Activated CD4-positive, alpha-beta T cell treated with anti-CD3 and anti-CD28 coated beads, Interleukin-2, amount 10 ng/mL, durations not matched to agents 7 days and 5 days (primary cell): ENCODE results near the gene SNX8. TPM values are rescaled to one million over a fixed set of nuclear protein-coding genes. Genes with fewer than 3 reads are reported as not detected.

Source experiments
- CTCF ChIA-PET: fragments of 350-600 bp; sonication (Branson Sonifier 250); formaldehyde crosslinking; loops from one replicate; lab custom pipeline; 2021; ENCODE audit warnings: antibody characterized with exemption; lab: Charles Lee
- POLR2A ChIA-PET: fragments of 350-600 bp; sonication (Branson Sonifier 250); formaldehyde crosslinking; loops from one replicate; lab custom pipeline; 2021; ENCODE audit warnings: antibody characterized with exemption; lab: Charles Lee
- DNase-seq: peaks from one replicate; pipeline ENCODE4 v3.0.0-alpha.2; 2020
- H3K27ac Mint-ChIP-seq: one replicate; pipeline ENCODE4 v1.8.0; 2021; ENCODE audit warnings: mild to moderate bottlenecking, moderate library complexity, mixed read lengths
- H3K27me3 Mint-ChIP-seq: one replicate; pipeline ENCODE4 v1.8.0; 2021; ENCODE audit warnings: mixed read lengths
- H3K36me3 Mint-ChIP-seq: one replicate; pipeline ENCODE4 v1.8.0; 2021; ENCODE audit warnings: low read depth, mixed read lengths
- H3K4me1 Mint-ChIP-seq: one replicate; pipeline ENCODE4 v1.8.0; 2021; ENCODE audit warnings: mixed read lengths
- H3K4me3 Mint-ChIP-seq: one replicate; pipeline ENCODE4 v1.8.0; 2021; ENCODE audit warnings: mild to moderate bottlenecking, moderate library complexity, mixed read lengths
- H3K9me3 Mint-ChIP-seq: one replicate; pipeline ENCODE4 v1.8.0; 2021; ENCODE audit warnings: mixed read lengths
- total RNA-seq, 2 experiments: library from RNA; stranded (reverse); gene quantifications; one replicate each; pipeline ENCODE4 v1.2.3, GENCODE V29; 2021

The SNX8 gene
- total RNA-seq, 2 experiments from 2014 or later, result 27.2 to 28.0 TPM

- ChIA-PET CTCF (no interaction called here), POLR2A (no interaction called here)
- no peak overlapping the region for H3K27ac Mint-ChIP-seq
- peaks cover 14% of the 10 kb centered on the region for H3K36me3 Mint-ChIP-seq
- no peak for DNase-seq
- H3K27me3 Mint-ChIP-seq, result no peaks in the 10 kb centered on the region
- H3K4me3 Mint-ChIP-seq, result no peak overlapping the region
- peaks cover 16% of the 10 kb centered on the region for H3K4me1 Mint-ChIP-seq
- no peaks in the 10 kb centered on the region for H3K9me3 Mint-ChIP-seq
Observed at GRCh38 chr7:2217716-2218443, 96.4 kb downstream of the SNX8 start.

GRCh38 chr7:2217206-2217605, 97.0 kb downstream of the SNX8 start:
- Mint-ChIP-seq H3K27ac (no peak overlapping the region), H3K36me3 (peaks cover 20% of the 10 kb centered on the region), H3K9me3 (no peaks in the 10 kb centered on the region), H3K4me3 (no peak overlapping the region), H3K27me3 (no peaks in the 10 kb centered on the region), H3K4me1 (peaks cover 16% of the 10 kb centered on the region)
- ChIA-PET CTCF (no interaction called here), POLR2A (no interaction called here)
- no peak for DNase-seq

GRCh38 chr7:2215851-2216250, 98.4 kb downstream of the SNX8 start:
- H3K9me3 Mint-ChIP-seq, result no peaks in the 10 kb centered on the region
- peaks cover 16% of the 10 kb centered on the region for H3K4me1 Mint-ChIP-seq
- H3K4me3 Mint-ChIP-seq, result no peak overlapping the region

GRCh38 chr7:2214636-2215035, 99.6 kb downstream of the SNX8 start:
- ChIA-PET POLR2A (no interaction called here), CTCF (interaction anchor here (0.5 to 1.1 kb wide), 3 partner anchors 45 to 636 kb away, joined by 3 to 4 read pairs (median 4); no protein-coding TSS in a partner anchor)
- H3K9me3 Mint-ChIP-seq, result no peaks in the 10 kb centered on the region
- peaks cover 16% of the 10 kb centered on the region for H3K4me1 Mint-ChIP-seq
- no peaks in the 10 kb centered on the region for H3K27me3 Mint-ChIP-seq
- H3K36me3 Mint-ChIP-seq, result peaks cover 28% of the 10 kb centered on the region
- H3K27ac Mint-ChIP-seq, result peak overlapping the region; percentile 80
- peak; percentile 24 for DNase-seq
- H3K4me3 Mint-ChIP-seq, result no peak overlapping the region

More at GRCh38 chr7:2215851-2216250, 98.4 kb downstream of the SNX8 start:
- POLR2A ChIA-PET, result no interaction called here
- DNase-seq, result no peak
- Mint-ChIP-seq H3K27me3 (no peaks in the 10 kb centered on the region), H3K27ac (peak overlapping the region; percentile 10), H3K36me3 (peaks cover 27% of the 10 kb centered on the region)
- CTCF ChIA-PET, result no interaction called here

DNA sequence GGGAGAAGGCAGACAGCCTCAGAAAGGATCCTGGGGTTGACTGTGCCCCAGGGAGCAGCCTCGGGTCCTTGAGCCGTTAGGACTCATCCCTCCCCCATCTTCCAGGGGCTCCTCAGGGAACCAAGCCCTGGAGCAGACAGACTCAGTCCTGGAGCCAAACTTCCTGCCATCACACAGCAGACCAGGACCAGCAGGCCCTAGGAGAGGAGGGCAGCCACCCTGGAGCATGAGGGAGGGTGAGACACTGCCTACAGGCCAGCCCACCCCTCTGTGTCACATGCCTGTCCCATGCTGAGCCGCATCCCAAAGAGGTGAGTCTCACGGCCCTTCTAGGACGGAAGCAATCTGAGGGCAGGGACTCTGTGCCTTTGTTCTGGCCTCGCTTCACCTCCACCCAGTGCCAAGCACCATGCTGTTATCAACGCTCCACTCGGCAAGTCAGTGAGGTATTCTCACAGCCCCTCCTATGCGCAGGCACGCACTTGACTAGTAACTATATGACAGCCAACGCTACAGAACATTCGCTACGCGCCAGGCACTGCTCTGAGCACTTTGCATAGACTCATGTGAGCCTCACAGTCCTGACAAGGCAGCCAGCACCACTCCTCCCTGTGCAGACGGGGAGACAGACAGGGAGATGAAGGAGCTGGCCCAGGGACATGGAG, 100.6 kb downstream of the SNX8 start:
- Mint-ChIP-seq H3K4me1 (peaks cover 16% of the 10 kb centered on the region), H3K27me3 (no peaks in the 10 kb centered on the region), H3K4me3 (no peak overlapping the region), H3K27ac (peak overlapping the region; percentile 76), H3K9me3 (no peaks in the 10 kb centered on the region), H3K36me3 (peaks cover 32% of the 10 kb centered on the region)
- DNase-seq, result no peak
- ChIA-PET CTCF (no interaction called here), POLR2A (no interaction called here)

DNA sequence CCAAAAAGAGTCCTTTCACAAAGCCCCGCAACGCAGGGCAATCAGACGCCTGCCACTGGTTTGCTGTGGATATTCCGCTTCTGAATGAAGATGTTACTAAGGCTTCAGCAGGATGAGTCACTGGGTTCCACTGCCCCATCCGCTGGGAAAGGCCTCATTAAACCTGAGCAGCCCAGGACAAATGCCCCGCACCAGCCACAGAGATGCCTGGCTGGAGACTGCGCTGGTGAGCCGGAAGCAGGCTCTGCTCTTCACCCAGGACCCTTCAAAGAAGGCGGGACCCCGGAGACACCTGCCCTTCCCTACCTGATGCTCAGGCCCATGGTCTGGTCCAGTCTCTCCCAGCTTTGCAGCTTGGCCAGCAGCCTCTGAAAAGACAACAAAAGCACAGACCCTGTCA, 101.3 kb downstream of the SNX8 start:
- no peak for DNase-seq
- H3K9me3 Mint-ChIP-seq, result no peaks in the 10 kb centered on the region
- no peak overlapping the region for H3K27ac Mint-ChIP-seq
- H3K4me1 Mint-ChIP-seq, result peaks cover 16% of the 10 kb centered on the region
- H3K27me3 Mint-ChIP-seq, result no peaks in the 10 kb centered on the region
- H3K4me3 Mint-ChIP-seq, result no peak overlapping the region
- ChIA-PET CTCF (no interaction called here), POLR2A (no interaction called here)
- H3K36me3 Mint-ChIP-seq, result peaks cover 37% of the 10 kb centered on the region

DNA sequence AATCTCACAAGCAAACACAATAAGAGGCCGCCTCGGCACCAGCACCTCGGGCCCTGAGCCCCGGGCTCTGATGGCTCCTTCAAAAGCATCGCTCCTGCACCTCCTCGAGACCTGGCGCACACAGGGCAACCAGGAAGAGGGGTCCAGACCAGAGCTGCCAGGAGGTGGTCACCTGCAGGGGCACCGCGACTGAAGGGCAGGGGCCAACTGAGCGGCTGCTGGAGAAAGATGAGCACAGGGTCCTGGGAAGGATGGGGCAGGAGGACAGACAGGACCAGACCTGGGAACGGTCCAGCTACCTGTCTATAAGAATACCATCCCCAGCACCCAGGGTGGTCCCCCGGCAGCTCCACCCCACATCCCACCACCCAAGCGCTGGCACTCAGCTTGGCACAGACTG, 102.3 kb downstream of the SNX8 start:
- ChIA-PET POLR2A (no interaction called here), CTCF (interaction anchor here (0.6 to 1.2 kb wide), 2 partner anchors 12 to 14 kb away, joined by 3 read pairs; no protein-coding TSS in a partner anchor)
- peaks cover 16% of the 10 kb centered on the region for H3K4me1 Mint-ChIP-seq
- H3K9me3 Mint-ChIP-seq, result no peaks in the 10 kb centered on the region
- peaks cover 37% of the 10 kb centered on the region for H3K36me3 Mint-ChIP-seq
- no peak for DNase-seq
- H3K27ac Mint-ChIP-seq, result no peak overlapping the region
- no peak overlapping the region for H3K4me3 Mint-ChIP-seq
- H3K27me3 Mint-ChIP-seq, result no peaks in the 10 kb centered on the region

DNA sequence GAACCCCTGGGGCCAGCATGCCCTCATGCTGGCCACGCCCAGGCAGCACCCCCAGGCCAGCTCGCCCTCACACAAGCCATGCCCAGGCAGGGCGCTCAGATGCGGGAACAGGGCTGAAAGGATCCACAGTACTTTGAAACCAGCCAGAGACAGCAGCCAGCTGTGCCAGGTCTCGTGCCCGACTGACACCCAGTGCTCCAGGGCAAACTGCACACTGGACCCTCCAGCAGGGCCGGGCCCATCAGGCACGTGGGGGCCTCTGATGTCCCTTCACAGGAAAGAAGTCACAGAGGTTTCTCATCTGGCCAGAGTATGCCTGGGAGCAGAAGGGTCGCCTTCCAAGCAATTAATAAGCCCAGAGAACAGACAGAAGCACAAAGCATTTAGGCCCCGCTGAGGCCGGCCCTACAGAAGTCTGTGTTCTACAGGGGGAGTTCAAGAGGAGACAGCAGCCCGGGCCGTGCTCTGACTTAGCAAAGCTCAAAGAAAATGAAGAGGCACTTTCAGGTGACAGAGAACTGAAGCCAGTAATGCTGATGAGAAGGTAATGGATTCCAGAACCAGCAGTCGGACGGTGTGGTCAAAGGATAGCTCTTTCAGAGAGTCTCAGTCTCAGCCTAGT, 102.9 kb downstream of the SNX8 start:
- no peak overlapping the region for H3K27ac Mint-ChIP-seq
- H3K9me3 Mint-ChIP-seq, result no peaks in the 10 kb centered on the region
- H3K4me1 Mint-ChIP-seq, result peaks cover 16% of the 10 kb centered on the region
- ChIA-PET CTCF (interaction anchor here (1.2 kb wide), 1 partner anchor 15 kb away, joined by 3 read pairs; no protein-coding TSS in a partner anchor), POLR2A (no interaction called here)
- DNase-seq, result no peak
- H3K36me3 Mint-ChIP-seq, result peaks cover 37% of the 10 kb centered on the region
- no peak overlapping the region for H3K4me3 Mint-ChIP-seq
- no peaks in the 10 kb centered on the region for H3K27me3 Mint-ChIP-seq

DNA sequence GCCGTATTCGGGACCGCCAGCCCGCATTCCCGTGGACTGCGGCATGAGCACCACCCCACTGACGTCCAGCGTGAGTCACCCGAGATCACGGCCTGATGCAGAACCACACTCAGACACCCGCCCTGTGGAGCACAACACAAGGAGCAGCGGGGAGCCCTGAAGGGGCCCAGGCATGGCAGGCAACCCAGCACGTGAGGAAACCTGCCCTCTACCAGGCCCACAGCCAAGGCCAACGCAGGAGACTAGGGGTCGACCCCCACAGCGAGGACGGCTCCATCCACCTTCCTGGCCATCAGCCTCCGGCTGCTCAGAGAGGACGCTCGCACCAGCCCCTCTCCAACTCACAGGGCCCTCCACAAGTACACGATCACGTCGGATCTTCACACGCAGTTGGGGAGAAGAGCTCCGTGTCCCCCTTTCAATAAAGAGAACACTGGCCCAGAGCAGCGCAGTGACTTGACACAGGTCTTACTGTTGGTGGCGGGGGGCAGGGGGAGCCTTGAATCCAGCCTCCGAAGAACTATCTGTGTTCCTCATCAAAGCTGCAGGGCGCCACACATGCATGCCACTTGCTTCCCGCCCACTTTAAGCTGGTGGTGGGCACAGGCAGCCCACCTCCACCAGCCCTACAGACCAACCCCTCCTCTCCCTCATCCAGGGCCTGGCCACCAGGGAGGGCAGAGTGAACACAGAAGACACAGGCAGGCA, 103.5 kb downstream of the SNX8 start:
- no peaks in the 10 kb centered on the region for H3K9me3 Mint-ChIP-seq
- CTCF ChIA-PET, result interaction anchor here (0.9 to 1.2 kb wide), 2 partner anchors 16 to 22 kb away, joined by 3 read pairs; partner anchors contain the start of gene MAD1L1
- H3K27ac Mint-ChIP-seq, result no peak overlapping the region
- POLR2A ChIA-PET, result no interaction called here
- H3K27me3 Mint-ChIP-seq, result no peaks in the 10 kb centered on the region
- peaks cover 33% of the 10 kb centered on the region for H3K36me3 Mint-ChIP-seq
- H3K4me3 Mint-ChIP-seq, result no peak overlapping the region
- H3K4me1 Mint-ChIP-seq, result peaks cover 11% of the 10 kb centered on the region
- DNase-seq, result no peak

GRCh38 chr7:2209961-2210323, 104.3 kb downstream of the SNX8 start:
- Mint-ChIP-seq H3K4me3 (no peak overlapping the region), H3K27me3 (no peaks in the 10 kb centered on the region), H3K9me3 (no peaks in the 10 kb centered on the region), H3K27ac (no peak overlapping the region), H3K36me3 (peaks cover 28% of the 10 kb centered on the region), H3K4me1 (peaks cover 8% of the 10 kb centered on the region)
- POLR2A ChIA-PET, result no interaction called here
- DNase-seq, result no peak
- CTCF ChIA-PET, result interaction anchor here (0.9 to 1.1 kb wide), 2 partner anchors 22 to 23 kb away, joined by 3 read pairs; partner anchors contain the start of gene MAD1L1

DNA sequence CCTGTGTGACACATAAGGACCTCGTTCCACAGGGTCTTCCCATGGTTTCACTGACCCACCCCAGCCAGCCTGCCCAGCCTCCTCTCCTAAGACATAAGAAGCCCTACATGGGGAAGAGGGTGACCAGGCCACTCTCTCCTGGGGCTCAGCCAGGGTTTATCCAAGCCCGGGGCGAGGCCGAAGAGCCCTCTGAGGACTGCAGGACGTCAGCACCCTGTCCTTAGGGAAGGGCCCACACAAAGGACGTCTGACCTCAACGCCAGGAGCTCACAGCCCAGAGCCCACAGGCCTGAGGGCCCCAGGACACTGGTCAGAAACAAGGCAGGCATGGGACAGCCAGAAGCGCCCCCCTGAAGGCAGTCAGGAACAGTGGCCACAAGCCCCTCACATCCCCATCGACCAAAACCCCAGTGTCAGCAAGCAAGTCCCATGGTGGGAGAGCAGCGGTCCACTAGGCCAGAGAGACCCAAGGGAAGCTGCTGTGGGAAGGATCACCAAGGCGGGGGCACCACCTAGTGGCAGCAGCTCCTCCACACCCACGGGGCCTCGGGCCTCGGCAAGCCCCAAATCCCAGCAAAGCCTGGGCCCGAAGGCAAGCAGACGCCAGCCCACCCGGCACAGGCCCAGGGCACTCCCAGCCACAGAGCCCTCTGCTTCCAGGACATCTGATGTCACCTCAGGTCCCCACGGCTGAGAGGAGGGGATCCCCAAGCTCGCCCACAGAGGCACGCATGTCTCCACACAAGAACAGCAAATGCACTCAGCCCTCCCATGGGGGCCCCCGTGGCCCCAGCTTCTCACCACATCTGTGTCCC, 104.9 kb downstream of the SNX8 start:
- Mint-ChIP-seq H3K4me3 (no peak overlapping the region), H3K36me3 (peaks cover 28% of the 10 kb centered on the region), H3K27ac (no peak overlapping the region), H3K4me1 (peaks cover 4% of the 10 kb centered on the region), H3K27me3 (no peaks in the 10 kb centered on the region), H3K9me3 (no peaks in the 10 kb centered on the region)
- ChIA-PET CTCF (interaction anchor here (0.9 to 1.1 kb wide), 2 partner anchors 23 kb away, joined by 3 read pairs; partner anchors contain the start of gene MAD1L1), POLR2A (no interaction called here)
- peak; percentile 48 for DNase-seq

- peak overlapping the region; percentile 34 for H3K27ac Mint-ChIP-seq
- H3K36me3 Mint-ChIP-seq, result peaks cover 24% of the 10 kb centered on the region
- DNase-seq, result no peak
- no peak overlapping the region for H3K4me3 Mint-ChIP-seq
- ChIA-PET POLR2A (no interaction called here), CTCF (no interaction called here)
- H3K27me3 Mint-ChIP-seq, result no peaks in the 10 kb centered on the region
- H3K4me1 Mint-ChIP-seq, result no peaks in the 10 kb centered on the region
- H3K9me3 Mint-ChIP-seq, result no peaks in the 10 kb centered on the region
Observed at GRCh38 chr7:2208712-2209111, 105.5 kb downstream of the SNX8 start.
